NCI-H1417 treated with DMSO at 0.1 percent for 48 hours (cell line): ENCODE results near the gene VCX2.
"Not testable (repeated sequence)": the region's sequence is repeated elsewhere in the genome, so short reads cannot be mapped to it uniquely, and the experiment has no call there.

Source experiments
- DNase-seq: peaks from one replicate; lab custom pipeline; 2025; lab: John Stamatoyannopoulos, UW

VCX2 gene

DNA sequence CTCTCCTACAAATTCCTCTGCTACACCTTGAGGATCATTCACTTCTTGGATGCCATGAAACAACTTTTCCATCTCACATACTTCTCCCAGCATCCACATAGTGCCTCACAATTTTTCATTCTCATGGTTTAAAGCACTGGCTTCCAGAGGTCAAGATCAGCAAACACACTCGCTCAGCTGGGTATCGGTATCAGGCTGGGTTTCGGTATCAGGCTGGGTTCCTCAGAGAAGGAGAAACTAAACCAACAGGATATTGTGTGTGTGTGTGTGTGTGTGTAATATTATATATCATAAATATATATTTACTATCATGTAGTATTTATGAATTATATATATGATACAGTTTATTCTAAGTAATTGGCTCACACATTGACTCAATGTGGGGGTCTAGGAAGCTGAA lies at the start of gene VCX2:
Gene VCX2 (minus strand): TSS at position 99 of the 400 bp plus-strand sequence. CDS start 624 bp downstream, outside the sequence.
- not testable (repeated sequence) for DNase-seq

DNA sequence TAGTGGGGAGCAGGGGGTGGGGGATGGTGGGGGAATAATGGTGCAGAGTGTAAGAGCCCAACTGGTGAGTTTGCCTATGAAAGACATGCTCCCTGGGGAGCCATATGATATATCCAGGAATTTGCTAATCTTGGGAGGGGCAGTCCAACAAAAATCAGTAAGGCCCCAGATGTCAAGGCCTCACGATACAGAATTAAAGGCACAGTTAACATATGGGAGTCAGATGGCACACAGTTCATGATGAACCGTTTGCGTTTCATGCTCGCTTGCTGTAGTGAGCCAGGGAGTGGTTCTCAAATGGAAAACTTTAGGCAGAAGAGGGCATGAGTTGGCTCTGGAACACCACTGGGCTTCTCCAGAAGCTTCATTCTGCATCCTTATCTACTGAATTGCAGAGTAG lies 33.9 kb upstream of the VCX2 start:
- DNase-seq: no peak

DNA sequence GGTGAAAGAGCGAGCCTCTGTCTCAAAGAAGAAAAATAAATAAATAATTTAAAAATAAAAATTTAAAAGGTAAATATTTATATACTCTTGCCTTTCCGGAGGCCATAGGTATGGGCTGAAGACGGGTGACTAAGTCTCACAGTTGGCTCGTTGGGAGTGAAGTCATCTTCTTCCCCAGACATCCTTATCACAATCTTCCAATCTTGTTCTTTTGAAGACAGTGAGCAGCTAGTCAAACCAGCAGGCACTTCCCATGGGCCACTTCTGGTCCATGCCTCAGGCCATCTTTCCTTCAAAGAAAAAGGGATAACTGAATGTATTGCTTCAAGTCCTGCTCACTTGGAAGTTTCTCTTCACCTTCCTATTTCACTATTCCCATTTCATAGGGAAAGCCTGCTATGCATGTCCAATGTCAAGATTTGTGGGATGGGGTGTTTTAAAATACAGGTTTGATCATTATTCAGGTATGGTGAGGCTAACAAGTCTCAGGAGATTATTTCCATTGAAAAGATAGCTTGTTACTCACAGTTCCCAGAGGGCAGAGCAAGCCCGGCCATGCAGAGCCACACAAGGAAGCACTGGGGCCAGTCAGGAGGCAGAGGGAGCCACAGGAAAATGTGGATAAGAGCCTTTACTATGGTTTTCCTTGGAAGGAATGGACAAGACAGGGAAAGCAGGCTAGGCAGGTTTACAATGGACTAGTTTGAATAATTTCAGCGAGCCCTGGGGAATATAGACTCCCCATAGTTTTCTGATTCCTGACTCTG lies 33.3 kb upstream of the VCX2 start:
- DNase-seq: no peak

DNA sequence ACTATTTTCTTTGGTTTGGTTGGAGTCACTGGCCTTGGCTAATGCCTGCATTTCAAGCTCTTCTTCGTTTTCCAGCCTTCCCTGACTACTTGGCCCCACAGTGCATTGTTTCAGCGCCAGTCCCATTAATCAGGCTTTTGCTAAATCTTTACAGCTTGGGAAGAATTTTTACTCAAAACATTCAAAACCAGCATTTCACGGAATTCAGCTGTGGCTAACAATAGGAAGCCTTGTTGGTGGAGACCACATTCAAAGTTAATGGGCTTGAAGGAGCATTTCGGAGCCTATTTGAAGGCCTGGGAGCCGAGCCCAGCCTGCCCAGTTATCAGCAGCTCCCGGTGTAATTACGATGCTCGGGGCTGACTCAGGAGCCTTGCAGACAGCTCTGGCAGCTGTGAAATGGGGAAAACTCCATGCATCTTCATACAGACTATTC lies 30.8 kb upstream of the VCX2 start:
- DNase-seq: no peak

DNA sequence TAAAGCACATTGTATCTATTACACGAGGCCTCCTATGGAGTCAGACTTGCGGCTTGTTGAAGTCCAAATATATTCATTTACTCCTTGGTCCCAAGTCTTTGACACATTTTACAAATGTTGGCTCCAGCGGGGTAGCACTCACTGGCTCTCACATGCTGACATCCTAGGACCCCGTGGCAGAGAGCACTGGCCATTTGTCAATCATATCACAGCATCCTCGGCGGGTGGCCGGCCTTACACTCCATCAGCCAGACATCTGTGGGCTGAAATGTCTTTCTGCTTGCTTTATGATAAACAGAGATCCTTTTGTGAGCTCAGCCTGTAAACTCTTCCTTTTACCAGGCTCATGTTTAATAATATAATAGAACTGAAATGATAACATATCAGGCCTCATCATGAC lies 25.7 kb upstream of the VCX2 start:
- DNase-seq: no peak

DNA sequence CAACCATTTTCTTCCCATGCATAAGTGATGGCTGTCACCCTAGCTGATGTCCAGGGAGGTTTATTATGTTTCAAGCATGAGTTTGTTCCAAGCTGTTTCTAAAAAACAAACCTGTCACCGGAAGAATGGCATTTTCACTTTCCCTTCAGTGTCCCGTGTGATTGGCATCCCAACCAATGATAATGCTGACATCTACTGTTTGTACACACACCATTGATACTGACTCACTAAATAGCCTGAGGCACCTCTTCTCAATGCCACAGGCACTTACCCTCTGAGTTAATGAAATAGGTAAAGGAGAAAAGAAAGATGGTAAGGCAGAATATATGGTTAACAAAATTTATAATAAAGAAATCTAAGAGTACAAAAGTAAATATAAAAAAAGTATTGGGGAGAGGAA lies 23.1 kb upstream of the VCX2 start:
- no peak for DNase-seq

DNA sequence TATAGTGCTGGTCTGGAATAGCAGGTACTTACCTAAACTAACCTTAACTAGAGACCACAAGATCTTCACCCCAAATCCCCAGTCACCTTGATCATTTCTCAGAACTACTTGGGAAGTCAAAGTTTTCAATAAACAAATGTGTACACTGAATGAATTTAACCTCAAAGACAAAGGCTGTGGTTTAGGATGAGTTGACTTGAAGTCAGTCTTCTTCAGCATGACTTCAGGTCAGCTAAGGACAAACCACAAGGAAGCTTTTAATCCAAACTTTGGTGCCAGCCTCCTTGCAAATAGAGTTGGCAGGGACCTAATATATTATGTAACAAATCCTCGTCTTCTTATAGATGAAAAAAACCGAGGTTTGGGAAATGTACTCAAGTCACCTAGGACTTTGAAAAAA lies 21.2 kb upstream of the VCX2 start:
- no peak for DNase-seq

DNA sequence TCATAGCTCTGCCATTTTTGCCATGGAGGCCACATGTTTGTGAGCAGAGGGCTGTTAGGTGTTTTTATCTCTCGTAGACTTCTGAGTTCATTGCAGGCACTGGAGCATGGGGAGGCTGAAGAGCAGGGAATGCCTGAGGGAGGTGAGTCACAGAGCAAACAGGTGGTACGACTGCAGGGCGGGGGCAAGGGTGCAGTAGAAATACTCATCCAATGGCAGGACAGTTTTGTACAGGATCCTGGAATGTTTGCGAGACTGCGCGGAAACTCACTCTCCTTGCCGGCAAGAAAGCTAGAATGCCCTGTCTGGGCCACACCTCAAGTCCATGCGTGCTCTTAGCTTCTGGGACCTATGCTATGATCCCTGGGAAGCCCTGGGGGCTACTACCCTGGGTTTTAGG lies 20.0 kb upstream of the VCX2 start:
- DNase-seq: no peak

DNA sequence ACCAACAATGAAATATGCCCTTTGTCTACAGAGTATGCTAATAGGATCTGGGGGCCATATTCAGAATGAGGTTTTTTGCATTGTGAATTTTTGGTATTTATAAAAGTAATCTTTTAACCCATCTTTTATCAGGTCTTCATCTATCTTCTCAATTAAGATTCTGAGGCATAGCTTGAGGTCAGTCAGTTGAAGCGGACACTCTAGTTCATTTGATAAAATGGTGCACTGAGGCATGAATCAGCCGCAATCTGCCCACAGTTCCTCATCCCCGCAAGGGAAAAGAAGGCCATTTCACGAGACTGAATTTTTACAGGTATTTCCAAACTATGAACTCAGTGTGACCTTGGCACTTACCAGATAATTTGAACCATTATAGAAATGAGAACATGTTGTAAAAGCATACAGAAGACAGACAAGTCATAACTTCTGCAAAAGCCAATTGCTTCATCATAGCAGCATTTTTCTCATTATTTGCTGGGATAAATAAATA lies 19.3 kb upstream of the VCX2 start:
- DNase-seq: no peak

DNA sequence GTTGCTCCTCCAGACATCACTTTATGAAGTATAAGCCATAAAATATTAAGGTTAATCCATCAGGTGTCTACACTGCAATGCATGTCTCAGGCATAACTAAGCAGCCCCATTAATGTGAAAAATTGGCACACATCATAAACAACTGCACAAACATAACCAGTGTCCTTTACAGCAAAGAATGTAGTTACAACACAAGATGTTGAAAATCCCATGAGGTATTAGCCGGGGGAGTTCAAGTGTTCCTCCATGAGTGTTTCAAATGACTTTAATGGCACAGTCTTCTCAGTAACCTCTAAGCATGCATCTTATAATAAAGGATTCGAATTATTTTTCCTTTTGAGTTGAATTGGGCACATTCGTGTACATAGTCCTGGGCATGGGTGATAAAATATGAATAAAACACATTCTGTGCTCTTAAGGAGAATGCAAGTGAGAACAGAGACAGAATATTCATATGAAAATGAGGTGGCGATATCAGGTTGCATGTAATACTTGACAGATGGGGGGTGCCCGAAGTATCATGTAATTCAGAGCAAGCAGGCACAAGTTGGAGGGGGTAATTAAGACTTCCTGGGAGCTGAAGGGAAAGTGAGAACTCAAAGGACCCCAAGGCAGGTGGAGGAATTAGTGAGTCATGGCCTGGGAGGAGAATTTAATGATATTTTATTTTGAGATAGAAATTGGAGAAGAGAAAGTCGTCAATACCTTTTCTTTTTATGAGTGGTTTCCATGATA lies 18.2 kb upstream of the VCX2 start:
- no peak for DNase-seq

DNA sequence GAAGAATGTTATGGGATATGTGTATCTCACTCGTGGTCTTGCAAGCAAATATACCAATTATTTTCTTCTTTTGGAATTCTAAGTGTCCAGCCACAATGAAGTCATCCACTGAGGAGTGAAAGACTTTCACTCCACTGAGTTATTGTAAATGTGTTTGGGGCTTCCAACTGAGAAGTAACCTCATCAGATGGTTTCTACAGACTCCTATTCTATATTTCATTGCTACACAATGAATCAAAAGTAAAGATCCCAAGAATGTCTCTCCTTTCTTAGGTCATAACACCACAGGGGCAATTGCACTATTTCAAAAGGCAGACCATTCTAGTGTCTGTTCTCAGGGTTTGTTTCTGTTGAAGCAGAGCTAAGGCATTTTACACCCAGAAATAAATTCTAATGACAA lies 12.3 kb upstream of the VCX2 start:
- DNase-seq: no peak

DNA sequence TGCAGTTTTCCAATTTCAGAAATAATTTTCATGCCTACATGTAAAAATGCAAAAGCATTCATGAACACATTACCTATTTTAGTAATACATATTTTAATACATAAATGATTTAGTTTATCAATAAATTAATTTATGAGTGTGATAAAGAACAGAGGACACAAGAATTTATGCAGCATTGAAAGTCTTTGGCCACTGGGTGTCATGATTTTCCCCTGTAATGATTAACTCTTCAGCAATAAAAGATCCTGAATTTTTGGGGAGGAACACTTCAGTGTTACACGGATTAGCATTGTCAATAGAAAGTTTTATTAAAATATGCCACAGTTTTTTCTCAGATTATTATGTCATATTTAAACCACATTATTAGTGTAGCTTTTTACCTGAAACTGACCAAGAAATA lies 8.6 kb upstream of the VCX2 start:
- no peak for DNase-seq

DNA sequence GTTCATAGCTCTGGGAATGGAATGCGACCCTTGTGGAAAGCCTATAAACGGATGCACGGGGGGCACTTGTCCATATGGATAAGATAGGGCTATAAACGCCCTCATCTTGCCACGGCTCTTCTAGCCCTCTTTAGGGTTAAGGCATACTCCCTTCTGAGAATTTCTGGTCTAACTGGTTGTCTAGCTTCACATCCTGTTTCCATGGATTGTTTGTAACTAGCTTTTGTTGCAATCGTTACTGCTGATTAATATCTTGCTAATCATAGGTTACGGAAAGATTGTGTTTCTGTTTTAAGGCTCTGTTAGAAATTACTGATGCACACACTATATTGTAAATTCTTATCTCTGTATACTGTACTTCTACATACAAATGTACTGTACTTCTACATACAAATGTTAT lies 17.1 kb downstream of the VCX2 start:
- DNase-seq: not testable (repeated sequence)

DNA sequence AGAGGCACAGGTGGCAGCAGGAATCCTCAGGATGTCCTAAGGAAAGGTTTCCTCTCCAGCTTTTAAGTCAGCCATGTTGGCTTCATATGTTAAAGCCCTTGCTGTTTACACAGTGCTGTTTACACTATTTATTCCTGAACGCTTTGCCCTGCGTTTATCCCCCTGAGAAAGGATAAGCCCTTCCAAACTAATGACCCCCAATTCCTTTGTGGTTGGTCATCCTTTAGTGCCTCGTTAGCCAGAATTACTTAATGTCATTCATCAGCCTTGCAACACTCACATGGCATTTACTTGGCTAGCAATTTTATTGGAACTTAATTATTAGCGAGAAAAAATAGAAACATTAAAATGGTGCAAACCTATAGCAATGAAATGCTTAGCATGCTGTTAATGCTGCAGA lies 23.8 kb downstream of the VCX2 start:
- DNase-seq: no peak

DNA sequence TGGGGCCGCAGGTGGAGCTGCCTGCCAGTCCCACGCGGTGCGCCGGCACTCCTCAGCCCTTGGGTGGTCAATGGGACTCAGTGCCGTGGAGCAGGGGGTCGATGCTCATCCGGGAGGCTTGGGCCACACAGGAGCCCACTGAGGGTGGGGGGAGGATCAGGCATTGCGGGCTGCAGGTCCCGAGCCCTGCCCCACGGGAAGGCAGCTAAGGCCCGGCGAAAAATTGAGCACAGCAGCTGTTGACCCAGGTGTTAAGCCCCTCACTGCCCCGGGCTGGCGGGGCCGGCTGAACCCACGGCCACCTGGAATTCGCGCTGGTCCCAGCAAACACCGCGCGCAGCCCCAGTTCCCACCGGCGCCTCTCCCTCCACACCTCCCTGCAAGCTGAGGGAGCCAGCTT lies 26.1 kb downstream of the VCX2 start:
- DNase-seq: no peak

DNA sequence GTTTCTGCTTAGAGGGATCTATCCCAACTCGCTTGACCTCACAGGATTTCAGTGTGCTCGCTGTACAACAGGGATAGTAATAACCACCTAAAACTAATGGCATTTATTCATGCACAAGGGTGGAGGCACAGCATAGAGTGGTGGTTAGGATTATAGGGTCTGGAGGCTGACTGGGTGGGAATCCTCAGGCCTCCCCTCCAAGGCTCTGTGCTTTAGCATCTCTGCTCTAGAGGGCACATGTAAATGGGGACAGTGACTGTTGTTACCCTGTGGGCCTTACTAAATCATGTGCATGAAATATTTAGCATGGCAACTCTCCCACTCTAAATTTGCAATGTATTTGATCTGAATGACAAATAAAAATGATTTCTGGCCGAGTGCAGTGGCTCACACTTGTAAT lies 29.2 kb downstream of the VCX2 start:
- DNase-seq: no peak

DNA sequence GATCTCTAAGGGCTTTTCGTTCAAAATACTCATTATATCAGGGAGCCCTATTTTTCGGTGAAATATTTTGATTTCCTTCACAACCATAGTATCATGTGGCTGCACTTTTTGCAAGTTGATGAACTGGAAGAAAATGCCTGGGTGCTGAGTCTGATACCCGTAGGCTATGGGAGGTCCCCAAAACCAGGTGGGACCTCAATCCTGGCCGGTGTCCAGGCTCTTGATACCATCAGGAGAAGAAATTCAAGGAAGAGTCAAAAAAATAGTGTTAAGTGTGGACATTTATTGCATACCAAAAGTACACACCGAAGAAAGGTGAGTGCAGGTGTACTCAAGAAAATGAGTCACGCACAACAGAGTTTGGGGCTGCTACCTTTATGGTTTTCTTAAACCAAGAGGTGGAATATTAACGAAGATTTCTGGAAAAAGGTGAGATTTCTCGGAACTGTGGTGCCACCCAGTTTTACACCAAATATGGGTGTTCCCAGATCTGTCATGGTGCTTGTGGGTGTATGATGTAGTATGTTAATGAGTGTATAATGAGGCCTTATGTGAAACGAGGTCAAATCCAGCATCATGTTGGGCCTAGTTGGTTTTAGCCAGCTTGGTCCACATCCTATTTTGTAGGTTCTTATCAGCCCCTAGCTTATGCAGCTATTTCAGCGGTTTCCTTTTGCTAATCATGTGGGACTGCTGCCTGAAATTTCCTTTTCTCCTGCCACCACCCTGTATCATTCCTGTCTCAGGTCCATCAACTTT lies 29.9 kb downstream of the VCX2 start:
- no peak for DNase-seq

DNA sequence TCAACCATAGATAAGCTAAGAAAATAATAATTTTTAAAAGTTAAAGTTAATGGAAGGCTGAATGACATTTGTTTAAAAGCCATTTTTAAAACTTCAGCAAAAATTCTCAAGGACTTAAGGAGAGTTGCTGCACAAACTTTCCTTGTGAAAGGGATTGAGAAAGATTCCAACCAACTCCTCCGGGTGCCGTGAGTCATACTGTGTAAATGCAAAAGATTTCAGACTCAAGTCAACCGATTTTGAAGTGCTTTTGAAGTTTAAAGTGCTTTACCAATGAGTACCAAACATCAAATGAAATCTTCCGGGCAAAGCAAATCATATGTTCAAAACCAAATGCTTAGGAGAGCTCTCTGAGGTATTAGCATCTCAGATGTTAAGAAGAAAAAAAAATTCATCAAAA lies 31.4 kb downstream of the VCX2 start:
- DNase-seq: no peak

DNA sequence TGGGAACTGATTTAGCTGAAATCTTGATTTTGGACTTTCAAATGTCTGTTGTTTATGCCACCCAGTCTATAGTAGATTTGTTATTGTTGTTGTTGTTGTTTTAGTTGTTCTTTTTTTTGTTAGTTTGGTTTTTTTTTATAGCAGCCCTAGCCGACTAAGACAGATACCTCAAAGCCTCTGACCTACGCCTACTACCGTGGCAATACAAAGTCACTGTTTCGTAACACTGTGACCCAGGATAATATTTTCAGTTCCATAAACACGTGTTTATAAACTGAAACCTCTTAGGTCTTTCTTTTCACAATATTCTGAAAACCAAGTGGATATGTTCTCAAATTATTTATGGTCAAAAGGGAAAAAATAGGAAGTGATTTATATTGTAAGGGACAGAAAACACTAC lies 32.8 kb downstream of the VCX2 start:
- no peak for DNase-seq

DNA sequence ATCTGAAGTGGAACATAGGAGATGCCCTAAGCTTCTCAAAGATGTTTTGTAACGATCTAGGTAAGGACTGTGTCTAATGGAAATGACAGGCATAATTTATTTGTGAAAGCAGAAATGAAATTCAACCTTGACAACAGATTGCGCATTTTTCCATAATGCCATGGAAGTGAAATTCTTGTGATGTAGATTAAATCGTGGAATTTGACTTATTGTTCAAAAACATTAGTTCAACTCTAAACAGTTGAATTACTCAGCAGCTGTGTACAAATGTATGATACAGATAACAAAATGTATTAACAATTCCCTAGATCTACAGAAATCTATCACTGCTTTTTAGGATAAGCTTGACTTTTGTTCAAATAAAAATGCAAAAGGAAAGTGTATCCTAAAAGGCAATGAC lies 44.4 kb downstream of the VCX2 start:
- no peak for DNase-seq

DNA sequence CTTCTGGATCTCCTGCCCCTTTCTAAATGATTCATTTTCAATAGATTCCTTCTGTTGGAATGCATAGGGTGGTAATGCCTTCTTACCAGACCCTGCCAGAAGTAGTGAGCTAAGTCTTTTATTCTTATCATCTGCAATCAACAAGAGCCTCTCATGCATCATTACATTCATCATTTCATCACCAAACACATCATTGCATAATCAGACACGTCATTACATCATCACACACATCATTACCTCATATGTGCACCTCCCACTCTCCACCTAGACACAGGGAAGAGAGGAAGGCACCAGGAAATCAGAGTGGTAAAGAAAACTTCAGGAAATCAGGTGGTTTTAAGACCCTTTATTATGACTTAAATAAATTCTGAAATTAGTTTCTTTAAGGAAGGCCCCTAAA lies 45.0 kb downstream of the VCX2 start:
- no peak for DNase-seq

DNA sequence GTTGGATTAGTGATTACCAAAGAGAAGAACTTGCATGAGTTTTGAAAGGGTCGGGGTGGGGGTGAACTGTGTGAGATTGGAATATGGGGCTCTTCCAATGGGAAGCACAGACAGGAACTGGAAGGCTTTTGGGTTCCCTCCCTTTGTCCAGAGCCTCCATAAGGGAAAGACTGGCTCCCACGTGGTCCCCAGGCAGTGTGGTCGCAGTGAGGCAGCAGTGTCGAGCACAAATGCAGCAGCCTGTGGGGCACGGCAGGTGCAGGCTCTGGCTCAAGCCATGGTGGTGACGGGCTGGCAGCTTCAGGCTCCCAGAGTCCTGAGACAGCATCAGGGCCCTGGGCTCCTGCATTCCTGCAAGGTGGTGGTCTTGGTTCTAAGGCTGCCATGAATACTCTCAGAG lies 45.5 kb downstream of the VCX2 start:
- DNase-seq: no peak

DNA sequence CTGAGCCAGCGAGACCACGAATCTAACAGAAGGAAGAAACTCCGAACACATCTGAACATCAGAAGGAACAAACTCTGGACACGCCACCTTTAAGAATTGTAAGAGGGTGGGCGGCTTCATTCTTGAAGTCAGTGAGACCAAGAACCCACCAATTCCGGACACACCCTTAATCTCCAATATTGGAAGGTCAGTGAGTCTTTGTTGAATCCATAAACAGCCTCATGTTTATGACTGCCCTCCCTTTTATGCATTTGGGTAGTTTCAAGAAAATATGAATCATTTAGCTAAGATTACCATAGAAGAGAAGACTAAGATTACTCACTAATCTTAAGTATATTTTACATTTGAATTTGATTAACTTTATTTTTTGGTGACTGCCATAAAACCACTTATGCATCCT lies 48.5 kb downstream of the VCX2 start:
- DNase-seq: no peak
